ENCODE data around the gene CCDC157.

CCDC157 gene

DNA sequence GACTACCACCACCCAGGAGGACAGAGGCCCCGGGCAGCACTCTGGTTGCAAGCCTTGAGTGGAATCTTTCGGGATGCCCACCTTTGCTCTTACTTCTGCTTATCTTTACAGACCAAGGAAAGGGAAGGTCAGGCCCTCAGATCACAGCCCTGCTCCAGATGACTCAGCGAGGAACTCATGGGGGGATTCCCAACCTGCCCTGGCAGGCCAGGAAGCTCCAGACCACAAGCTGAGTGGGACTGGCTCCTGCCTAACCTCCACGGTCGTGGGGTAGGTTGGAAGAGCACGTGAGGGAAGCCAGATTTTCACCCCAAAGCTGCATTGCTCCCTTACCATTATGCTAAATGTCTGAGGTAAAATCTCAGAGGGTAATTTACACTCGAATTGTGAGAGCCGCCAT, 41.9 kb upstream of the CCDC157 start:
- TF ChIP-seq, protein P1, sequence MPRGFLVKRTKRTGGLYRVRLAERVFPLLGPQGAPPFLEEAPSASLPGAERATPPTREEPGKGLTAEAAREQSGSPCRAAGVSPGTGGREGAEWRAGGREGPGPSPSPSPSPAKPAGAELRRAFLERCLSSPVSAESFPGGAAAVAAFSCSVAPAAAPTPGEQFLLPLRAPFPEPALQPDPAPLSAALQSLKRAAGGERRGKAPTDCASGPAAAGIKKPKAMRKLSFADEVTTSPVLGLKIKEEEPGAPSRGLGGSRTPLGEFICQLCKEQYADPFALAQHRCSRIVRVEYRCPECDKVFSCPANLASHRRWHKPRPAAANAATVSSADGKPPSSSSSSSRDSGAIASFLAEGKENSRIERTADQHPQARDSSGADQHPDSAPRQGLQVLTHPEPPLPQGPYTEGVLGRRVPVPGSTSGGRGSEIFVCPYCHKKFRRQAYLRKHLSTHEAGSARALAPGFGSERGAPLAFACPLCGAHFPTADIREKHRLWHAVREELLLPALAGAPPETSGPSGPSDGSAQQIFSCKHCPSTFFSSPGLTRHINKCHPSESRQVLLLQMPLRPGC (tag by site-specific recombination; IDR thresholded peaks at IDR 0.05), result no peak
- TF ChIP-seq, protein P2, sequence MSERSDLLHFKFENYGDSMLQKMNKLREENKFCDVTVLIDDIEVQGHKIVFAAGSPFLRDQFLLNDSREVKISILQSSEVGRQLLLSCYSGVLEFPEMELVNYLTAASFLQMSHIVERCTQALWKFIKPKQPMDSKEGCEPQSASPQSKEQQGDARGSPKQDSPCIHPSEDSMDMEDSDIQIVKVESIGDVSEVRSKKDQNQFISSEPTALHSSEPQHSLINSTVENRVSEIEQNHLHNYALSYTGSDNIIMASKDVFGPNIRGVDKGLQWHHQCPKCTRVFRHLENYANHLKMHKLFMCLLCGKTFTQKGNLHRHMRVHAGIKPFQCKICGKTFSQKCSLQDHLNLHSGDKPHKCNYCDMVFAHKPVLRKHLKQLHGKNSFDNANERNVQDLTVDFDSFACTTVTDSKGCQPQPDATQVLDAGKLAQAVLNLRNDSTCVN (tag by site-specific recombination; optimal IDR thresholded peaks at IDR 0.05), result no peak
- TF ChIP-seq, protein P3, sequence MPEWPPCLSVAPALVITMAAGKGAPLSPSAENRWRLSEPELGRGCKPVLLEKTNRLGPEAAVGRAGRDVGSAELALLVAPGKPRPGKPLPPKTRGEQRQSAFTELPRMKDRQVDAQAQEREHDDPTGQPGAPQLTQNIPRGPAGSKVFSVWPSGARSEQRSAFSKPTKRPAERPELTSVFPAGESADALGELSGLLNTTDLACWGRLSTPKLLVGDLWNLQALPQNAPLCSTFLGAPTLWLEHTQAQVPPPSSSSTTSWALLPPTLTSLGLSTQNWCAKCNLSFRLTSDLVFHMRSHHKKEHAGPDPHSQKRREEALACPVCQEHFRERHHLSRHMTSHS (tag by site-specific recombination; IDR thresholded peaks at IDR 0.05), result no peak
- TF ChIP-seq, protein P4, sequence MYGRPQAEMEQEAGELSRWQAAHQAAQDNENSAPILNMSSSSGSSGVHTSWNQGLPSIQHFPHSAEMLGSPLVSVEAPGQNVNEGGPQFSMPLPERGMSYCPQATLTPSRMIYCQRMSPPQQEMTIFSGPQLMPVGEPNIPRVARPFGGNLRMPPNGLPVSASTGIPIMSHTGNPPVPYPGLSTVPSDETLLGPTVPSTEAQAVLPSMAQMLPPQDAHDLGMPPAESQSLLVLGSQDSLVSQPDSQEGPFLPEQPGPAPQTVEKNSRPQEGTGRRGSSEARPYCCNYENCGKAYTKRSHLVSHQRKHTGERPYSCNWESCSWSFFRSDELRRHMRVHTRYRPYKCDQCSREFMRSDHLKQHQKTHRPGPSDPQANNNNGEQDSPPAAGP (tag by site-specific recombination; IDR thresholded peaks at IDR 0.05), result no peak
- TF ChIP-seq ZNF548 (tag by site-specific recombination; IDR thresholded peaks at IDR 0.05), result no peak
- TF ChIP-seq, protein P5, sequence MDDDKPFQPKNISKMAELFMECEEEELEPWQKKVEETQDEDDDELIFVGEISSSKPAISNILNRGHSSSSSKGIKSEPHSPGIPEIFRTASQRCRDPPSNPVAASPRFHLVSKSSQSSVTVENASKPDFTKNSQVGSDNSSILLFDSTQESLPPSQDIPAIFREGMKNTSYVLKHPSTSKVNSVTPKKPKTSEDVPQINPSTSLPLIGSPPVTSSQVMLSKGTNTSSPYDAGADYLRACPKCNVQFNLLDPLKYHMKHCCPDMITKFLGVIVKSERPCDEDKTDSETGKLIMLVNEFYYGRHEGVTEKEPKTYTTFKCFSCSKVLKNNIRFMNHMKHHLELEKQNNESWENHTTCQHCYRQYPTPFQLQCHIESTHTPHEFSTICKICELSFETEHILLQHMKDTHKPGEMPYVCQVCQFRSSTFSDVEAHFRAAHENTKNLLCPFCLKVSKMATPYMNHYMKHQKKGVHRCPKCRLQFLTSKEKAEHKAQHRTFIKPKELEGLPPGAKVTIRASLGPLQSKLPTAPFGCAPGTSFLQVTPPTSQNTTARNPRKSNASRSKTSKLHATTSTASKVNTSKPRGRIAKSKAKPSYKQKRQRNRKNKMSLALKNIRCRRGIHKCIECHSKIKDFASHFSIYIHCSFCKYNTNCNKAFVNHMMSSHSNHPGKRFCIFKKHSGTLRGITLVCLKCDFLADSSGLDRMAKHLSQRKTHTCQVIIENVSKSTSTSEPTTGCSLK (tag by site-specific recombination; IDR thresholded peaks at IDR 0.05), result no peak
- no peak for TF ChIP-seq HOXC10 (CRISPR knock-in tag; IDR thresholded peaks at IDR 0.05)
- TF ChIP-seq, protein P6, sequence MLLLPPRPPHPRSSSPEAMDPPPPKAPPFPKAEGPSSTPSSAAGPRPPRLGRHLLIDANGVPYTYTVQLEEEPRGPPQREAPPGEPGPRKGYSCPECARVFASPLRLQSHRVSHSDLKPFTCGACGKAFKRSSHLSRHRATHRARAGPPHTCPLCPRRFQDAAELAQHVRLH (tag by site-specific recombination; IDR thresholded peaks at IDR 0.05), result no peak
- no peak for TF ChIP-seq KLF16 (tag by site-specific recombination; IDR thresholded peaks at IDR 0.05)
- TF ChIP-seq ZBTB1 (tag by site-specific recombination; IDR thresholded peaks at IDR 0.05), result no peak
- TF ChIP-seq, protein P7, sequence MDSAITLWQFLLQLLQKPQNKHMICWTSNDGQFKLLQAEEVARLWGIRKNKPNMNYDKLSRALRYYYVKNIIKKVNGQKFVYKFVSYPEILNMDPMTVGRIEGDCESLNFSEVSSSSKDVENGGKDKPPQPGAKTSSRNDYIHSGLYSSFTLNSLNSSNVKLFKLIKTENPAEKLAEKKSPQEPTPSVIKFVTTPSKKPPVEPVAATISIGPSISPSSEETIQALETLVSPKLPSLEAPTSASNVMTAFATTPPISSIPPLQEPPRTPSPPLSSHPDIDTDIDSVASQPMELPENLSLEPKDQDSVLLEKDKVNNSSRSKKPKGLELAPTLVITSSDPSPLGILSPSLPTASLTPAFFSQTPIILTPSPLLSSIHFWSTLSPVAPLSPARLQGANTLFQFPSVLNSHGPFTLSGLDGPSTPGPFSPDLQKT (IDR thresholded peaks at IDR 0.05; ENCODE audit: borderline replicate concordance, low read depth, low read length), result no peak
- no peak for TF ChIP-seq ZNF549 (tag by site-specific recombination; IDR thresholded peaks at IDR 0.05)
- TF ChIP-seq, protein P8, sequence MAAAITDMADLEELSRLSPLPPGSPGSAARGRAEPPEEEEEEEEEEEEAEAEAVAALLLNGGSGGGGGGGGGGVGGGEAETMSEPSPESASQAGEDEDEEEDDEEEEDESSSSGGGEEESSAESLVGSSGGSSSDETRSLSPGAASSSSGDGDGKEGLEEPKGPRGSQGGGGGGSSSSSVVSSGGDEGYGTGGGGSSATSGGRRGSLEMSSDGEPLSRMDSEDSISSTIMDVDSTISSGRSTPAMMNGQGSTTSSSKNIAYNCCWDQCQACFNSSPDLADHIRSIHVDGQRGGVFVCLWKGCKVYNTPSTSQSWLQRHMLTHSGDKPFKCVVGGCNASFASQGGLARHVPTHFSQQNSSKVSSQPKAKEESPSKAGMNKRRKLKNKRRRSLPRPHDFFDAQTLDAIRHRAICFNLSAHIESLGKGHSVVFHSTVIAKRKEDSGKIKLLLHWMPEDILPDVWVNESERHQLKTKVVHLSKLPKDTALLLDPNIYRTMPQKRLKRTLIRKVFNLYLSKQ (tag by site-specific recombination; IDR thresholded peaks at IDR 0.05; ENCODE audit: borderline replicate concordance), result no peak
- TF ChIP-seq, protein P9, sequence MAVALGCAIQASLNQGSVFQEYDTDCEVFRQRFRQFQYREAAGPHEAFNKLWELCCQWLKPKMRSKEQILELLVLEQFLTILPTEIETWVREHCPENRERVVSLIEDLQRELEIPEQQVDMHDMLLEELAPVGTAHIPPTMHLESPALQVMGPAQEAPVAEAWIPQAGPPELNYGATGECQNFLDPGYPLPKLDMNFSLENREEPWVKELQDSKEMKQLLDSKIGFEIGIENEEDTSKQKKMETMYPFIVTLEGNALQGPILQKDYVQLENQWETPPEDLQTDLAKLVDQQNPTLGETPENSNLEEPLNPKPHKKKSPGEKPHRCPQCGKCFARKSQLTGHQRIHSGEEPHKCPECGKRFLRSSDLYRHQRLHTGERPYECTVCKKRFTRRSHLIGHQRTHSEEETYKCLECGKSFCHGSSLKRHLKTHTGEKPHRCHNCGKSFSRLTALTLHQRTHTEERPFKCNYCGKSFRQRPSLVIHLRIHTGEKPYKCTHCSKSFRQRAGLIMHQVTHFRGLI (tag by site-specific recombination; IDR thresholded peaks at IDR 0.05), result no peak
- Histone ChIP-seq H3K4me1 (ENCODE audit: control insufficient read depth, insufficient read depth, low read length) (no peaks in the 10 kb centered on the region), H3K4me3 (ENCODE audit: low read depth, low read length) (no peak overlapping the region), H3K36me3 (ENCODE audit: control insufficient read depth in 2 of 2, insufficient read depth in 1 of 2, low read length in 2 of 2) (peaks cover 0 to 8% of the 10 kb centered on the region in 2 experiments; a peak in 2 of 3 replicates), H3K9me3 (ENCODE audit: control insufficient read depth, insufficient read depth, low read depth, low read length) (no peaks in the 10 kb centered on the region), H3K27ac (ENCODE audit: extremely low read depth, low read depth, low read length) (no peak overlapping the region)
- ChIA-PET CTCF (interaction anchor here (0.9 to 4.6 kb wide), 2 partner anchors 17 to 27 kb away, joined by 4 to 22 read pairs; no protein-coding TSS in a partner anchor), POLR2A (interaction anchor here (1.9 kb wide), 1 partner anchor 12 kb away, joined by 9 read pairs; the partner anchor contains the start of gene TBC1D10A)
